GM21515 (cell line): Measurements from ENCODE around the gene SEMA5A.

Source experiments
- ATAC-seq: cut with Tn5 transposase; IDR thresholded peaks from one replicate; pipeline ENCODE4 v1.9.1; 2021; ENCODE audit not compliant: unreplicated experiment

SEMA5A gene

GRCh38 chr5:9233035-9233434, 312.8 kb downstream of the SEMA5A start:
- no peak for ATAC-seq

- no peak for ATAC-seq
Observed at GRCh38 chr5:9231842-9232241, 314.0 kb downstream of the SEMA5A start.

GRCh38 chr5:9230355-9230754, 315.5 kb downstream of the SEMA5A start:
- ATAC-seq: no peak

GRCh38 chr5:9226016-9226536, 319.8 kb downstream of the SEMA5A start:
- ATAC-seq: no peak

GRCh38 chr5:9222054-9222976, 323.6 kb downstream of the SEMA5A start:
- no peak for ATAC-seq

- no peak for ATAC-seq
Observed at GRCh38 chr5:9218358-9218757, 327.5 kb downstream of the SEMA5A start.

GRCh38 chr5:9212605-9213004, 333.3 kb downstream of the SEMA5A start:
- no peak for ATAC-seq

- no peak for ATAC-seq
Observed at GRCh38 chr5:9209846-9210492, 335.9 kb downstream of the SEMA5A start.

- peak; percentile 86 for ATAC-seq
Observed at GRCh38 chr5:9207817-9208418, 338.0 kb downstream of the SEMA5A start.

GRCh38 chr5:9202636-9203035, 343.2 kb downstream of the SEMA5A start:
- ATAC-seq: no peak

- ATAC-seq: no peak
Observed at GRCh38 chr5:9201761-9202160, 344.1 kb downstream of the SEMA5A start.

- no peak for ATAC-seq
Observed at GRCh38 chr5:9201011-9201410, 344.9 kb downstream of the SEMA5A start.

- ATAC-seq: no peak
Observed at GRCh38 chr5:9198394-9198793, 347.5 kb downstream of the SEMA5A start.

- peak; percentile 97 for ATAC-seq
Observed at GRCh38 chr5:9197881-9198260, 348.0 kb downstream of the SEMA5A start.

- no peak for ATAC-seq
Observed at GRCh38 chr5:9196403-9197227, 349.3 kb downstream of the SEMA5A start.

GRCh38 chr5:9194509-9194908, 351.4 kb downstream of the SEMA5A start:
- ATAC-seq: no peak

- no peak for ATAC-seq
Observed at GRCh38 chr5:9192266-9192665, 353.6 kb downstream of the SEMA5A start.

GRCh38 chr5:9189681-9190080, 356.2 kb downstream of the SEMA5A start:
- ATAC-seq: no peak

- ATAC-seq: no peak
Observed at GRCh38 chr5:9188956-9189355, 356.9 kb downstream of the SEMA5A start.

GRCh38 chr5:9188131-9188530, 357.7 kb downstream of the SEMA5A start:
- no peak for ATAC-seq

- no peak for ATAC-seq
Observed at GRCh38 chr5:9187614-9188013, 358.3 kb downstream of the SEMA5A start.
